ENCODE results near the gene DDA1. TPM values are rescaled to one million over a fixed set of nuclear protein-coding genes. Genes with fewer than 3 reads are reported as not detected.

DDA1 gene
- total and polyA plus RNA-seq, 10 of the 15 experiments (the other 5 are each of a cell fraction or from before 2014, with no cell fraction given), result 0.76 to 71.0 (median 39.4) TPM

- no peak for TF ChIP-seq MLLT1 (IDR thresholded peaks at IDR 0.05)
- peak; percentile 38 to 45; a peak in 2 of 4 replicates for TF ChIP-seq BHLHE40 (IDR thresholded peaks at IDR 0.05; ENCODE audit: borderline replicate concordance in 1 of 2, low read depth in 2 of 2, low read length in 1 of 2)
- TF ChIP-seq, protein P1, sequence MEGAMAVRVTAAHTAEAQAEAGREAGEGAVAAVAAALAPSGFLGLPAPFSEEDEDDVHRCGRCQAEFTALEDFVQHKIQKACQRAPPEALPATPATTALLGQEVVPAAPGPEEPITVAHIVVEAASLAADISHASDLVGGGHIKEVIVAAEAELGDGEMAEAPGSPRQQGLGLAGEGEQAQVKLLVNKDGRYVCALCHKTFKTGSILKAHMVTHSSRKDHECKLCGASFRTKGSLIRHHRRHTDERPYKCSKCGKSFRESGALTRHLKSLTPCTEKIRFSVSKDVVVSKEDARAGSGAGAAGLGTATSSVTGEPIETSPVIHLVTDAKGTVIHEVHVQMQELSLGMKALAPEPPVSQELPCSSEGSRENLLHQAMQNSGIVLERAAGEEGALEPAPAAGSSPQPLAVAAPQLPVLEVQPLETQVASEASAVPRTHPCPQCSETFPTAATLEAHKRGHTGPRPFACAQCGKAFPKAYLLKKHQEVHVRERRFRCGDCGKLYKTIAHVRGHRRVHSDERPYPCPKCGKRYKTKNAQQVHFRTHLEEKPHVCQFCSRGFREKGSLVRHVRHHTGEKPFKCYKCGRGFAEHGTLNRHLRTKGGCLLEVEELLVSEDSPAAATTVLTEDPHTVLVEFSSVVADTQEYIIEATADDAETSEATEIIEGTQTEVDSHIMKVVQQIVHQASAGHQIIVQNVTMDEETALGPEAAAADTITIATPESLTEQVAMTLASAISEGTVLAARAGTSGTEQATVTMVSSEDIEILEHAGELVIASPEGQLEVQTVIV (IDR thresholded peaks at IDR 0.05; ENCODE audit: borderline replicate concordance, partially characterized antibody), result no peak
- no peak for TF ChIP-seq CHD2 (IDR thresholded peaks at IDR 0.05; ENCODE audit: borderline replicate concordance, low read depth, low read length)
- TF ChIP-seq, protein P2, sequence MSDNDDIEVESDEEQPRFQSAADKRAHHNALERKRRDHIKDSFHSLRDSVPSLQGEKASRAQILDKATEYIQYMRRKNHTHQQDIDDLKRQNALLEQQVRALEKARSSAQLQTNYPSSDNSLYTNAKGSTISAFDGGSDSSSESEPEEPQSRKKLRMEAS (IDR thresholded peaks at IDR 0.05; ENCODE audit: low read depth, low read length), result no peak
- no peak for TF ChIP-seq POLR2AphosphoS2 (IDR thresholded peaks at IDR 0.05; ENCODE audit: low read depth, low read length)
- TF ChIP-seq MYC (IDR thresholded peaks at IDR 0.05; ENCODE audit: insufficient read depth, insufficient read length, insufficient replicate concordance, low read length, severe bottlenecking), result no peak
- no peak for TF ChIP-seq NFYA (IDR thresholded peaks at IDR 0.05; ENCODE audit: borderline replicate concordance, low read depth, low read length)
- TF ChIP-seq RAD21 (IDR thresholded peaks at IDR 0.05; ENCODE audit: insufficient read depth, low read depth, low read length), result no peak
- no peak for TF ChIP-seq ASH2L (IDR thresholded peaks at IDR 0.05; ENCODE audit: borderline replicate concordance, low read depth)
- TF ChIP-seq SRF (IDR thresholded peaks at IDR 0.05; ENCODE audit: low read depth in 2 of 2, low read length in 2 of 2), result no peak
- TF ChIP-seq NFIC (IDR thresholded peaks at IDR 0.05; ENCODE audit: low read depth, low read length), result no peak
- TF ChIP-seq CHD4 (IDR thresholded peaks at IDR 0.05), result no peak
- TF ChIP-seq MXI1 (IDR thresholded peaks at IDR 0.05; ENCODE audit: low read depth, low read length), result no peak
- no peak for TF ChIP-seq SMAD5 (IDR thresholded peaks at IDR 0.05; ENCODE audit: low read depth)
- no peak for TF ChIP-seq BCL3 (IDR thresholded peaks at IDR 0.05; ENCODE audit: borderline replicate concordance, insufficient read depth, low read depth, low read length, poor library complexity, severe bottlenecking)
- TF ChIP-seq KDM1A (IDR thresholded peaks at IDR 0.05; ENCODE audit: borderline replicate concordance), result no peak
- TF ChIP-seq MEF2A (IDR thresholded peaks at IDR 0.05; ENCODE audit: insufficient read depth, low read depth, low read length), result peak; percentile 47; the same call in 1 of the 2 replicates
- TF ChIP-seq, protein P3, sequence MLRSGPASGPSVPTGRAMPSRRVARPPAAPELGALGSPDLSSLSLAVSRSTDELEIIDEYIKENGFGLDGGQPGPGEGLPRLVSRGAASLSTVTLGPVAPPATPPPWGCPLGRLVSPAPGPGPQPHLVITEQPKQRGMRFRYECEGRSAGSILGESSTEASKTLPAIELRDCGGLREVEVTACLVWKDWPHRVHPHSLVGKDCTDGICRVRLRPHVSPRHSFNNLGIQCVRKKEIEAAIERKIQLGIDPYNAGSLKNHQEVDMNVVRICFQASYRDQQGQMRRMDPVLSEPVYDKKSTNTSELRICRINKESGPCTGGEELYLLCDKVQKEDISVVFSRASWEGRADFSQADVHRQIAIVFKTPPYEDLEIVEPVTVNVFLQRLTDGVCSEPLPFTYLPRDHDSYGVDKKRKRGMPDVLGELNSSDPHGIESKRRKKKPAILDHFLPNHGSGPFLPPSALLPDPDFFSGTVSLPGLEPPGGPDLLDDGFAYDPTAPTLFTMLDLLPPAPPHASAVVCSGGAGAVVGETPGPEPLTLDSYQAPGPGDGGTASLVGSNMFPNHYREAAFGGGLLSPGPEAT (IDR thresholded peaks at IDR 0.05; ENCODE audit: low read depth), result no peak
- peak; percentile 43; the same call in 1 of the 2 replicates for TF ChIP-seq POLR2A (IDR thresholded peaks at IDR 0.05; ENCODE audit: low read depth, low read length)
- TF ChIP-seq EP300 (IDR thresholded peaks at IDR 0.05; ENCODE audit: borderline replicate concordance in 1 of 2, control insufficient read depth in 1 of 2, low read depth in 2 of 2, low read length in 2 of 2), result no peak
- TF ChIP-seq SMARCA5 (IDR thresholded peaks at IDR 0.05), result no peak
- no peak for TF ChIP-seq NFXL1 (IDR thresholded peaks at IDR 0.05; ENCODE audit: borderline replicate concordance)
- peak; percentile 28; the same call in 1 of the 2 replicates for TF ChIP-seq RUNX3 (IDR thresholded peaks at IDR 0.05; ENCODE audit: low read length)
These were observed 42.8 kb upstream of the DDA1 start (continued) for GRCh38 chr19:17266589-17266974.

Data from GM12878 (cell line).